Measurements from ENCODE around the gene PHACTR2. TPM values are rescaled to one million over a fixed set of nuclear protein-coding genes. Genes with fewer than 3 reads are reported as not detected.
"Not testable (repeated sequence)": the region's sequence is repeated elsewhere in the genome, so short reads cannot be mapped to it uniquely, and the experiment has no call there.

PHACTR2 gene
- polyA plus RNA-seq (2013, experiment 1 of 2; ENCODE audit: insufficient read length): 17.6 TPM
- 16.0 TPM for polyA plus RNA-seq (2013, experiment 2 of 2; ENCODE audit: insufficient read length)

GRCh38 chr6:143677891-143678791, at the start of gene PHACTR2:
PHACTR2 (plus strand) TSS chr6:143677965; CDS start chr6:143678164, 199 bp downstream.
- DNase-seq: peak; percentile 81

- no peak for DNase-seq
Measured at GRCh38 chr6:143629104-143630080, 48.4 kb upstream of the PHACTR2 start.

GRCh38 chr6:143631196-143631595, 46.6 kb upstream of the PHACTR2 start:
- DNase-seq: not testable (repeated sequence)

- no peak for DNase-seq
Measured at GRCh38 chr6:143632894-143633293, 44.9 kb upstream of the PHACTR2 start.

- DNase-seq: peak; percentile 9
Measured at GRCh38 chr6:143634486-143634885, 43.3 kb upstream of the PHACTR2 start.

GRCh38 chr6:143637691-143638090, 40.1 kb upstream of the PHACTR2 start:
- DNase-seq: no peak

GRCh38 chr6:143642403-143642802, 35.4 kb upstream of the PHACTR2 start:
- no peak for DNase-seq

- DNase-seq: no peak
Measured at GRCh38 chr6:143647191-143647590, 30.6 kb upstream of the PHACTR2 start.

- no peak for DNase-seq
Measured at GRCh38 chr6:143647732-143648131, 30.0 kb upstream of the PHACTR2 start.

GRCh38 chr6:143649319-143649718, 28.4 kb upstream of the PHACTR2 start:
- not testable (repeated sequence) for DNase-seq

GRCh38 chr6:143651328-143651727, 26.4 kb upstream of the PHACTR2 start:
- DNase-seq: not testable (repeated sequence)

GRCh38 chr6:143652841-143653331, 24.9 kb upstream of the PHACTR2 start:
- DNase-seq: no peak

GRCh38 chr6:143655541-143655940, 22.2 kb upstream of the PHACTR2 start:
- DNase-seq: no peak

- DNase-seq: no peak
Measured at GRCh38 chr6:143656026-143656425, 21.7 kb upstream of the PHACTR2 start.

- no peak for DNase-seq
Measured at GRCh38 chr6:143657809-143658208, 20.0 kb upstream of the PHACTR2 start.

GRCh38 chr6:143660170-143660569, 17.6 kb upstream of the PHACTR2 start:
- not testable (repeated sequence) for DNase-seq

GRCh38 chr6:143664171-143664570, 13.6 kb upstream of the PHACTR2 start:
- no peak for DNase-seq

GRCh38 chr6:143666007-143666406, 11.8 kb upstream of the PHACTR2 start:
- DNase-seq: not testable (repeated sequence)

- not testable (repeated sequence) for DNase-seq
Measured at GRCh38 chr6:143669483-143669882, 8.3 kb upstream of the PHACTR2 start.

- peak; percentile 91 for DNase-seq
Measured at GRCh38 chr6:143673669-143674068, 4.1 kb upstream of the PHACTR2 start.

GRCh38 chr6:143674483-143675381, 3.0 kb upstream of the PHACTR2 start:
- peak; percentile 39 for DNase-seq
